GM18511 (cell line): ENCODE data around the gene SLC39A3.
A peak's percentile ranks its signal among the peaks of the same experiment; 100 is the strongest.

Source experiments
- ATAC-seq: cut with Tn5 transposase; IDR thresholded peaks from one replicate; pipeline ENCODE4 v1.9.1; 2021; ENCODE audit warnings: mild to moderate bottlenecking, moderate library complexity; ENCODE audit not compliant: unreplicated experiment

Gene SLC39A3

GRCh38 chr19:2706251-2706650, 33.6 kb downstream of the SLC39A3 start:
- no peak for ATAC-seq

- no peak for ATAC-seq
These were observed 36.1 kb downstream of the SLC39A3 start for GRCh38 chr19:2703691-2704216.

GRCh38 chr19:2703077-2703437, 36.8 kb downstream of the SLC39A3 start:
- no peak for ATAC-seq

DNA sequence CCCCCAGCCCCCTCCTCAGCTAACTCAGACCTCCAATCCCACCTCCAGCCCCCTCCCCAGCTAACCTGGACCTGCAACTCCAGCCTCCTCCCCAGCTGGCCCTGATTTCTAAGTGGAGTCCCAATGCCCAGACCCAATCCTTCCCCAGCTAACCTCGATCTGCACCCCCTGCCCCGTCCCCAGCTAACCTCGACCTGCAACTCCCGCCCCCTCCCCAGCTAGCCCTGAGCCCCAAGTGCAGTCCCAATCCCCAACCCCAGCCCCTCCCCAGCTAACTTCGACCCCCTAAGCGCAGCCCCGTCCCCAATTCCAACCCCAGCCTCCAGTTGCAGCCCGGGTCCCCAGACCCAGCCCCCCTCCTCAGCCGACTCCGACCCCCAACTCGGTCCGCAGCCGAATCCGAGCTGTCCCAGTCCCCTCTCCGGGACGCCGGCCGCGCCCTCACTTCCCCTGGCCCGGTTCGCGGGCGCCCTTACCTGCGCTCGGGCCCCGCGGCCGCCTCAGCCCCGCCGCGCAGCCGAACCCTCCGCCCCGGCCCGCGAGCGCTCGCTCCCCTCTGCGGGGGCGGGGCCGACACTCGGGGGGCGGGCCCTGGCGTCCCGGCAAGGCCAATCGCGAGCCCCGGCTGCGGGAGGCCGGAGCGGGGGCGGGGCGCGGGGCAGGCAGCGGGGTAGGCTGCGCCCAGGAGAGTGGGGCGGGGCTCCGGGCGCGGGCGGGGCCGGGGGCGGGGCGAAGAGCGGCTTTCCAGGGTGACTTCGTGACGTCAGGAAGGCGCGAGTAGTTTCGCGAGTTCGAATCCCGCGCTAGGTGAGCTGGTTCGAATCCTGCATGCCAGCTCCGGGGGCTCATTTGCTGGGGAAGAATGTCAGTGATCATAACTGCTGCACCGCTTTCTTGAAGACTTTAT, 37.4 kb downstream of the SLC39A3 start, which contains the start of gene GNG7:
Gene GNG7, minus strand, starts transcription at position 525 of the 907 bp plus-strand sequence. CDS start 182,006 bp downstream, outside the sequence.
- ATAC-seq: peak; percentile 84

GRCh38 chr19:2701361-2702169, 38.3 kb downstream of the SLC39A3 start:
- no peak for ATAC-seq

GRCh38 chr19:2700660-2701360, 39.0 kb downstream of the SLC39A3 start:
- ATAC-seq: no peak

GRCh38 chr19:2699413-2700140, 40.2 kb downstream of the SLC39A3 start:
- no peak for ATAC-seq

DNA sequence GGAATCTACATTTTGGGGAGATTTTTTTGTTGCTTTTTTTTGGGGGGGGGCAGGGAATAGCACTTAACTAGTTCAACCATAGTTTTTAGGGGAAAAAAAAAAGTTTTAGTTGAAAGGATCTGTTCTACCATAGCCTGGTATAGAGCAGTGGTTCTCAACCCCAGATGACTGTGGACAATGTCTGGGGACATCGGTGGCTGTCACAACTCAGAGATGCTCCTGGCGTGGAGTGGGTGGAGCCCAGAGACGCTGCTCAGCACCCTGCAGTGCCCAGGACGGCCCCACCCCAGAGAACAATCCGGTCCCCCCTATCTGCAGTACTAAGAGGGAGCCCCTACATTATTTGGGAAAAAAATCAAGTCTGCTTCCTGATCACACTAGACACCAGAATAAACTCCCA, 45.6 kb downstream of the SLC39A3 start:
- ATAC-seq: no peak

DNA sequence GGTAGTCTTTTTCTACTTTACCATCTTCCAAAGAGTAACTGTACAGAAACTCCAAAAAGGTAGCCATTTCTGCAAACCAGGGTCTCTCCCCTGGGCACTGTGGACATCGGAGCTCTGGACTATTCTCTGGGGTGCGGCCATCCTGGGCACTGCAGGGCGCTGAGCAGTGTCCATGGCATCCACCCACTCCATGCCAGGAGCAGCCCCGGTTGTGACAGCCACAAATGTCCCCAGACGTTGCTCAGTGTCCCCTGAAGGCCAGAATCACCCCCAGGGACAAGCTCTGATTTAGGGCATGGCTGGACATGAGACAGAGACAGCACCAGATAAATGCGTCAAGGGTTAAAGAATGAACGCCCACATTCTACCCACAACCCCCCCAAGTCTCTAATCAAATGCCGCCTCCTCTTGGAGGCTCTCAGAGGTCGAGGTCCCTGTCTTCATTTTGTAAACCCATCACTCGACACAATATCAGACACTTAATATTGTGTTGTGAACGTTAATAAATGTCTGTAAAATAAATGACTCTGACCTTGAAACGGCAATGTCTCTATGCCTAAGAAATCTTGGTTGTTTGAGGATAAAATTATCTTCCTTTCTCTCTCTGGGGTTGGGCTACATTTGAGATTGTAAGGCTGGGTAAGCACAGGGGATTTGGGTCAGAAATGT, 46.2 kb downstream of the SLC39A3 start:
- ATAC-seq: no peak

GRCh38 chr19:2691951-2692350, 47.9 kb downstream of the SLC39A3 start:
- ATAC-seq: no peak

GRCh38 chr19:2690856-2691255, 49.0 kb downstream of the SLC39A3 start:
- ATAC-seq: no peak

DNA sequence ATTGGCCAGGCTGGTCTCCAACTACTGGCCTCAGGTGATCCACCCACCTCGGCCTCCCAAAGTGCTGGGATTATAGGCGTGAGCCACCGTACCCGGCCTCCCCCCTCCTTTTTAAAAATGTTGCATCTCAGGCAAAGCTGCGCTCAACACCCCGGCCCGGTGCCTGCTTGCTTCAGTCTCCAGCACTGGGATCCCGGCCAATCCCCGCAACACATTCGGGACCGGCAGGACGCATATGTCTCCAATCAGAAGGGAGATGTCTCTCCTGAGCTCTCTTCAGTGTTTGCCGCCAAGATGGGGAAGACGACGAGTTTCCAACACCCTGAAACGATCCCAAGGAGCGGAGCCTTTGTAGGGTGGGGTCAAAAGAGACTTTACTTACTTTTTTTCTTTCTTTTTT, 53.5 kb downstream of the SLC39A3 start:
- no peak for ATAC-seq

- no peak for ATAC-seq
These were observed 54.6 kb downstream of the SLC39A3 start for GRCh38 chr19:2685204-2685704.

- ATAC-seq: no peak
These were observed 56.3 kb downstream of the SLC39A3 start for GRCh38 chr19:2683430-2684003.
